Lung (tissue), 12 donors: ENCODE data around the gene JPH3. TPM values are rescaled to one million over a fixed set of nuclear protein-coding genes. Genes with fewer than 3 reads are reported as not detected.

Experiments
- ATAC-seq: fragments of 200-7000 bp; cut with Tn5 transposase; one replicate; pipeline ENCODE4 v1.9.1; 2020; ENCODE audit warnings: moderate number of reproducible peaks; ENCODE audit not compliant: insufficient read depth, low FRiP score
- DNase-seq, 3 donors: peaks; one replicate each; pipeline ENCODE4 v3.0.0-alpha.2; 2013 to 2017
- H3K27ac ChIP-seq, 2 donors: one replicate each; pipeline ENCODE4 v1.5.1; 2013; ENCODE audit warnings: mild to moderate bottlenecking in 2 of 2, moderate library complexity in 2 of 2, control low read depth in 1 of 2, inconsistent platforms in 1 of 2, low read depth in 1 of 2, low read length in 1 of 2
- H3K27me3 ChIP-seq, 3 donors: one replicate each; pipeline ENCODE4 v1.5.1; 2013; ENCODE audit warnings: low read length in 2 of 3; ENCODE audit not compliant: control insufficient read depth in 3 of 3, insufficient read depth in 3 of 3
- H3K36me3 ChIP-seq, 4 donors: one replicate each; pipeline ENCODE4 v1.5.1; 2013; ENCODE audit warnings: low read length in 4 of 4, mild to moderate bottlenecking in 1 of 4, moderate library complexity in 1 of 4; ENCODE audit not compliant: control insufficient read depth in 4 of 4, insufficient read depth in 4 of 4
- H3K4me1 ChIP-seq, 5 donors: one replicate each; pipeline ENCODE4 v1.5.1; 2013; ENCODE audit warnings: low read length in 5 of 5, mild to moderate bottlenecking in 2 of 5, moderate library complexity in 1 of 5; ENCODE audit not compliant: control insufficient read depth in 5 of 5, insufficient read depth in 5 of 5
- H3K4me3 ChIP-seq: one replicate; pipeline ENCODE4 v1.5.1; 2013; ENCODE audit warnings: mild to moderate bottlenecking, control low read depth, moderate library complexity
- H3K9ac ChIP-seq, 2 donors: one replicate each; pipeline ENCODE4 v1.5.1; 2013; ENCODE audit warnings: low read length in 2 of 2, control low read depth in 1 of 2; ENCODE audit not compliant: insufficient read depth in 1 of 2
- H3K9me3 ChIP-seq, 4 donors: one replicate each; pipeline ENCODE4 v1.5.1; 2013; ENCODE audit warnings: low read length in 3 of 4, mild to moderate bottlenecking in 1 of 4, moderate library complexity in 1 of 4; ENCODE audit not compliant: control insufficient read depth in 4 of 4, insufficient read depth in 3 of 4
- CTCF ChIP-seq: IDR thresholded peaks from 2 replicates; pipeline ENCODE4 v1.5.1; 2012; ENCODE audit warnings: mild to moderate bottlenecking; ENCODE audit errors: control extremely low read depth, extremely low read depth
- WGBS, 2 donors: extraction: QIAGEN DNeasy Blood & Tissue Kit; methylation state at CpG; one replicate each; pipeline ENCODE4 v1.1.7; 2013; 5-methylcytosine and 5-hydroxymethylcytosine counted together
- polyA plus RNA-seq, 2 donors: library from polyadenylated mRNA; stranded (reverse); fragments of 200-250 nt; gene quantifications; one replicate each; pipeline ENCODE4 v1.2.1, GENCODE V29; 2013
- total RNA-seq, 2 donors: library from RNA; depleted of rRNA in 1 of 2; stranded (reverse); fragments of >200 nt in 1 of 2; gene quantifications; one replicate each; pipeline ENCODE4 v1.2.1, GENCODE V29; 2014 to 2021
- donor health status: control.
- donor health status: control.
- donor health status: Bipolar disorder and iron deficiency.
- donor health status: healthy.
- donor health status: DM: yes; HTN: yes; CAD: no.

The JPH3 gene
- total and polyA plus RNA-seq, 4 donors, result 0.04 to 0.68 (median 0.13) TPM

- WGBS, 2 donors, result 91 to 94% methylated on average over 20 of the region's 20 CpGs
- Histone ChIP-seq H3K9ac (no peak overlapping the region), H3K4me1 (peaks cover 0 to 5% (median 0%) of the 10 kb centered on the region in 5 donors), H3K27me3 (no peaks in the 10 kb centered on the region), H3K36me3 (peaks cover 0 to 14% (median 0%) of the 10 kb centered on the region in 4 donors), H3K27ac (no peak overlapping the region), H3K9me3 (no peaks in the 10 kb centered on the region), H3K4me3 (no peak overlapping the region)
- DNase-seq (no peak), ATAC-seq (no peak)
- no peak for TF ChIP-seq CTCF
These were observed 92.3 kb downstream of the JPH3 start for GRCh38 chr16:87694441-87695125.

- Histone ChIP-seq H3K4me3 (no peak overlapping the region), H3K27ac (no peak overlapping the region), H3K27me3 (no peaks in the 10 kb centered on the region), H3K36me3 (peaks cover 0 to 16% (median 0%) of the 10 kb centered on the region in 4 donors), H3K9ac (no peak overlapping the region), H3K4me1 (peaks cover 0 to 5% (median 0%) of the 10 kb centered on the region in 5 donors), H3K9me3 (no peaks in the 10 kb centered on the region)
- DNase-seq (no peak), ATAC-seq (no peak)
- TF ChIP-seq CTCF, result no peak
- WGBS, 2 donors, result 94 to 95% methylated on average over 11 to 12 of the region's 12 CpGs
These were observed 93.2 kb downstream of the JPH3 start for GRCh38 chr16:87695534-87695933.

GRCh38 chr16:87696726-87697125, 94.4 kb downstream of the JPH3 start:
- Histone ChIP-seq H3K27ac (no peak overlapping the region), H3K4me1 (peaks cover 0 to 5% (median 0%) of the 10 kb centered on the region in 5 donors), H3K27me3 (no peaks in the 10 kb centered on the region), H3K36me3 (peaks cover 0 to 25% (median 0%) of the 10 kb centered on the region in 4 donors), H3K4me3 (no peak overlapping the region), H3K9me3 (no peaks in the 10 kb centered on the region), H3K9ac (no peak overlapping the region)
- peak in 2 of 3 donors; percentile 54 to 61 for DNase-seq
- TF ChIP-seq CTCF, result no peak
- no peak for ATAC-seq
- WGBS, 2 donors, result 76 to 85% methylated on average over 18 of the region's 18 CpGs
